Activated T-helper 1 cell treated with anti-CD3 and anti-CD28 coated beads, Interleukin-12 subunit alpha, Interleukin-12 subunit beta, Interleukin-2, Interleukin-4 antibody, amounts not matched to agents 30 ng/mL and 10 ng/mL and 1 ng/mL, durations not matched to agents 14 hours and 24 hours and 36 hours (primary cell): ENCODE results near the gene TAS1R1. TPM values are rescaled to one million over a fixed set of nuclear protein-coding genes. Genes with fewer than 3 reads are reported as not detected.

Source experiments
- DNase-seq: peaks from one replicate; pipeline ENCODE4 v3.0.0; 2021; ENCODE audit warnings: low spot score
- H3K27ac Mint-ChIP-seq: one replicate; pipeline ENCODE4 v1.8.0; 2021; ENCODE audit warnings: mild to moderate bottlenecking, mixed read lengths
- H3K27me3 Mint-ChIP-seq: one replicate; pipeline ENCODE4 v1.8.0; 2022; ENCODE audit warnings: mild to moderate bottlenecking, moderate library complexity, mixed read lengths; ENCODE audit not compliant: insufficient read depth
- H3K36me3 Mint-ChIP-seq: one replicate; pipeline ENCODE4 v1.8.0; 2021; ENCODE audit warnings: low read depth, mixed read lengths
- H3K4me1 Mint-ChIP-seq: one replicate; pipeline ENCODE4 v1.8.0; 2021; ENCODE audit warnings: low read depth, mixed read lengths
- H3K4me3 Mint-ChIP-seq: one replicate; pipeline ENCODE4 v1.8.0; 2021; ENCODE audit warnings: mild to moderate bottlenecking, moderate library complexity, mixed read lengths
- H3K9me3 Mint-ChIP-seq: one replicate; pipeline ENCODE4 v1.8.0; 2021; ENCODE audit warnings: mixed read lengths
- intact Hi-C: fragments of 100-400 bp; cut with micrococcal nuclease; formaldehyde crosslinking; loops from one replicate; pipeline ENCODE4 v1.15.1; 2024
- total RNA-seq: library from RNA; stranded (reverse); gene quantifications from 2 replicates; pipeline ENCODE4 v1.2.3, GENCODE V29; 2022

TAS1R1 gene
- total RNA-seq, result not detected in 2 replicates

DNA sequence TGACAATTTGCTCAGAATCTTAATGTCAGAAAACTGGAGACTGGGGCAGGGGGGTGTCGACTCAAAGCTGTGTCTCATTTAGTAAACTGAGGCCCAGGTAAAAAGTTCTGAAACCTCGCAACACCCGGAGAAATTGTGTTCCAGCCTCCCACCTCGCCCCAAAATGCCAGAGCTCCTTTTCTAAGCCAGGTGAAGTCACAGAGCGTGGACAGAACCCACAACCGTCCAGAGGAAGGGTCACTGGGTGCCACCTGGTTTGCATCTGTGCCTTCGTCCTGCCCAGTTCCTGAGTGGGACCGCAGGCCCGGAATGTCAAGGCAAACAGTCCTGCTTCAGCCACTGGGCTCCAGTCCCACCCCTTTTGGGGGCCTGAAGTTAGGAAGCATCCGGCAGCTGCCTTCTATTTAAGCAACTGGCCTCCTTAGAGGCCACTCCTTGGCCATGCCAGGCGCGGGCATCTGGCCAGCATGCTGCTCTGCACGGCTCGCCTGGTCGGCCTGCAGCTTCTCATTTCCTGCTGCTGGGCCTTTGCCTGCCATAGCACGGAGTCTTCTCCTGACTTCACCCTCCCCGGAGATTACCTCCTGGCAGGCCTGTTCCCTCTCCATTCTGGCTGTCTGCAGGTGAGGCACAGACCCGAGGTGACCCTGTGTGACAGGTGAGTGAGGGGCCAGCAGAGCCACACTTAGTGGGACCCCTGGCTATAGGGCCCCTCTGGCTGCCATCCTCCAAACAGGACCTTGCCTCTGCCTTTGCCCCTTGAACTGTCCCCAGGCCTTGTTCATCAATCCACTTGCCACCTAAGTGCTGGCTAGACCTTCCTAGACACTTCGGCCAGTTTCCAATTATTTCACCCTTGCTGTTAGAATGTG is at the start of gene TAS1R1:
TAS1R1 (plus strand) TSS at position 401 of the 872 bp plus-strand sequence; CDS start at position 468, 67 bp downstream.
- Mint-ChIP-seq H3K27ac (peak within 1 kb of the TSS; percentile 29), H3K36me3 (peaks cover 3% of the 10 kb centered on the region), H3K4me1 (peaks cover 7% of the 10 kb centered on the region), H3K27me3 (no peaks in the 10 kb centered on the region), H3K4me3 (peak within 1 kb of the TSS; percentile 77), H3K9me3 (no peaks in the 10 kb centered on the region)
- no peak for DNase-seq
- intact Hi-C loops, result loop anchor here (1.0 to 5.0 kb wide), 8 partner anchors 24 to 1227 kb away; partner anchors contain the start of genes CAMTA1, PER3, PHF13 and RPL22

DNA sequence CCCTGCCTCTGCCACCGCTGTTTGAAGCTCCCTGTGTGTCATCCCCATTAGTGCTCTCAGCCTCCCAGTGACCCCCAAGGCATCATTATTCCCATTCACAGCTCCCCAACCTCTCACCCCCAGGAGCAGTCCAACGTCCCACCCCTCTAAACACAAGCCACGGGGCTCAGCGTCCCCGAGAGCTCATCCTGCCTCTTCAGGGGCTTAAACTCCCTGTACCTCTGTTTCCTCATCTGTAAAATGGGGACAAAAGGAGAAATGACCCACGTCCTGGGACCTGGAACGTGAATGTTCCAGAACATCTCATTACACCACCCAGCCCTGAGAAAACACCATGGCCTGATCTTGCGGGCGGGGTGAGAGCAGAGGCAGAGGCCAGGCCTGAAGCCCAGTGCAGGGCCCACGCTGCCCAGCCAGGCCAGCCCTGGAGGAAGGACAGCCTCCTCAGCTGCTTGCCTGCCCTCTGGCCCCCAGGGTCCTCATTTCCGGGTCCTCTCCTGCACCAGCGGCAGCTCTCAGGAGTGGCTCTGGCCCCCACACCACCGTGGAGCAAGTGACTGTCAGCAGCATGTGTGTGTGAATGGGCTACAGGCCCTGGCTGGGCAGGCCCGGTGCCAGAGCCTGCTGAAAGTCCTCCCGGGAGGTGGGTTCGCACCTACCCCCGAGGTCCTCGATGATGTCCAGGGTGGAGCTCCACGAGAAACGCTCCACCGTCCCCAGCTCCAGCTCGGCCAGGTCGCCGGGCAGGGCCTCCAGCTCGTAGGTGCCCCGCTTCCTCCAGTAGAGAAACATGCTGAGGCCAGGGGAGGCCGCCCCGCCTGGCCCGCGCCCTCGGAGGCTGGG is 49.5 kb upstream of the TAS1R1 start:
- no peak overlapping the region for H3K27ac Mint-ChIP-seq
- intact Hi-C loops, result no loop called here
- H3K4me1 Mint-ChIP-seq, result no peaks in the 10 kb centered on the region
- no peaks in the 10 kb centered on the region for H3K36me3 Mint-ChIP-seq
- no peaks in the 10 kb centered on the region for H3K9me3 Mint-ChIP-seq
- H3K4me3 Mint-ChIP-seq, result no peak overlapping the region
- H3K27me3 Mint-ChIP-seq, result peaks cover 7% of the 10 kb centered on the region
- DNase-seq, result no peak

DNA sequence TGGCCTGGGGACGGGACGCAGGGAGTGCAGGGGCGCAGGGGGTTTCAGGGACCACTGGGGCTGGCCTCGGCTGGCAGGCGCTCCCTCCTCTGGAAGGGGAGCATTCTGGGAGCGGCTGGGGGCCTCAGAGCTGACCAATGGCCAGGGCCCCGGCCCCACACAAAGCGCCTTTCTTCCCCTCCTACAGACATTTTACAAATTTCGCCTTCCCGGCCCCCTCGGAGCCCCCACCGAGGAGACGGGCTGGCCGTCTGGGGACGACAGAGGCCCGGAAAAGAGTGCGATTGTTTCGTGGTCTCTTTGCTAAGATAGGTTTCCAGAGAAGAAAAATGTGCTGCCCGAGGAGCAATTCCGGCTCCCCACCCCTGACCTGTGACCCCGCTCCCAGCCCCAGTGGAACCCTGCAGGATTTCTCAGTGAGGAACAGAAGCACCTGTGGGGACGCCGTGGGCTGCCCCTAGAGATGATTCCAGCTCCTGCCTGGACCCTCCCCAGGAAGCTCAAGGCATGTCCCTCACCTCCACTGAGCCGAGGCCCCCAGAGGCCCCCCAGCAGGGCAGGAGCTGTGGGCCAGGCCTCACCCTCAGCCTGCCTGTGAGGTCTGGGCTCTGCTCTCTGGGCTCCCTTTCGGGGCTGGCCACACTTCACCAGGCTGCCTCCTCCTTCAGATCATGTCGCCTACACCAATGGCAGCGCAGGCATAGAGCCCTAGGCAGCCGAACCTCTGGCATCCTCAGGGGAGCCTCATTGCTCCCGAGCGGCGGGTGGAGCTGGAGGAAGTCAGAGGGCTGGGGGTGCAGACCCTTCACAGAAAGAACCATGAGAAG is 48.7 kb upstream of the TAS1R1 start:
- no peak overlapping the region for H3K4me3 Mint-ChIP-seq
- H3K27ac Mint-ChIP-seq, result no peak overlapping the region
- H3K27me3 Mint-ChIP-seq, result peaks cover 1% of the 10 kb centered on the region
- no peak for DNase-seq
- intact Hi-C loops, result no loop called here
- H3K4me1 Mint-ChIP-seq, result no peaks in the 10 kb centered on the region
- no peaks in the 10 kb centered on the region for H3K9me3 Mint-ChIP-seq
- H3K36me3 Mint-ChIP-seq, result no peaks in the 10 kb centered on the region

DNA sequence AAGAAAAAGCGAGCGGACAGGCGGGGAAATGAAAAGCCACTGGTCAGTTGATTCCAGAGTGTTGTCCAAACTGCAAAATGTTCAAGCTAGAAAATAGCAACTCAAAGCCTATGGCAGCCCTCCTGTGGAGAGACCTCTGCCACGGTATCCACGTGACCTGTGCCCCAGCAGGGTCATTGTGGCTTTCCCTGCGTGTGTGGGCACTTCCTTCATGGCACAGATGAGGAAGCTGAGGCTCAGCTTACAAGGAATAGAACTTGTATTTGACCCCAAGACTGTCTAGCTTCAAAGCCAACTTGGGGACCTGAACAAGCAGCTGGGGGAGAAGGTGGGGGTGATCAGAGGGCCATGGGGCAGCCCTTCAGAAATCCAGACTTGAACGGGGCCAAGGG is 48.1 kb upstream of the TAS1R1 start:
- Mint-ChIP-seq H3K9me3 (no peaks in the 10 kb centered on the region), H3K27ac (no peak overlapping the region)

DNA sequence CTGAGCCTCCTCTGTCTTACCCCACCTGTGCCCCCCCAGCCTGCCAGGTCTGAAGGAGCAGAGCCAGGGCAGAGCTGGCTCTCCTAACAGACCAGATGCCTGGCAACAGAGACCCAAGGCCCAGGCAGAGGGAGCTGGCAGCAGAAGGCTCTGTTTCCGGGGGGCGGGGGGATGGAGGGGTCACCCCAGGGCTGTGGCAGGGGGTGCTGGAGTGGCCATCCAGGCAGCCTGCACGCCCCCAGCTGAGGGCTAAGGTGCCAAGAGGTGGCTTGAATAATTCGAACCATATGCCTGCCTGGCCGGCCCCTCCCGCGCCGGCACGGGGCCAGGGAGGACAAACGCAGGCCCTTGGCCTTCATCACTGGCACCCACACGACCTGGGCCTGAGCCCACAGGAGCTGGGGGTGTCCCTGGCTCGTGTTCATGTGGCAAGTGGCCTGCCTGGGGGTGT is 47.6 kb upstream of the TAS1R1 start:
- intact Hi-C loops, result no loop called here
- Mint-ChIP-seq H3K4me3 (no peak overlapping the region), H3K9me3 (no peaks in the 10 kb centered on the region), H3K27me3 (no peaks in the 10 kb centered on the region), H3K27ac (no peak overlapping the region), H3K36me3 (no peaks in the 10 kb centered on the region), H3K4me1 (no peaks in the 10 kb centered on the region)
- no peak for DNase-seq

More for the DNA sequence above, 48.1 kb upstream of the TAS1R1 start:
- intact Hi-C loops, result no loop called here
- no peaks in the 10 kb centered on the region for H3K4me1 Mint-ChIP-seq
- DNase-seq, result no peak
- H3K36me3 Mint-ChIP-seq, result no peaks in the 10 kb centered on the region
- no peaks in the 10 kb centered on the region for H3K27me3 Mint-ChIP-seq
- no peak overlapping the region for H3K4me3 Mint-ChIP-seq

DNA sequence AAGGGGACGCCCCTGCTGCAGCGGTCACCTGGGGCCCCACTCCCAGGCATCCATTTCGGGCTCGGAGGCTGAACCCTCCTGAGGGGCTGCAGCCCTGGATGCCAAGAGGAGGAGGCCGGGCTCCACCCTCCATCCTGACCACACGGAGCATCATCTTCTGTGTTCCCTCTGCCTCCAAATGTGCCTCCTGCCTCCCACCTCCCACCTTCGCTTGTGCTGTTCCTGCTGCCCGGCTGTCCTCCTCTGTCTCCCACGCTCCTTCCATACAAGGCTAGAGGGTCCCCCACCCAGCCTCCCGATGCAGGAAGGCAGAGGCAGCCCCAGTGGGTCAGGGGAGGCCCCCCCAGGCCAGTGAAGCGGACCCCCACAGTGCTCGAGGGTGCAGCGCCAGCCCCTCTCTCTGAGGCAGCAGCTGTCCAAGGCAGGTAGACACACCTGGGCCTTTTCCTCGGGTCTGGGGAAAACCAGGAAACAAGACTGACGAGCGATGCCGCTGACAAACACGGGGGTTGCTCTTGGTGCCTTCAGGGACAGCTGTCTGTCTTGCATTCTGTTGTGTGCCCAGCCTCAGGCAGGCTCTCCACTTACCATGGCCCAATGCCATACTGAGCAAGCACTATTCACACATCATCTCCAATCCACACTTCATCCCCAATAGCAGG is 46.8 kb upstream of the TAS1R1 start:
- Mint-ChIP-seq H3K27me3 (no peaks in the 10 kb centered on the region), H3K27ac (no peak overlapping the region), H3K9me3 (no peaks in the 10 kb centered on the region), H3K4me1 (no peaks in the 10 kb centered on the region), H3K4me3 (no peak overlapping the region), H3K36me3 (no peaks in the 10 kb centered on the region)
- no peak for DNase-seq
- intact Hi-C loops, result no loop called here

DNA sequence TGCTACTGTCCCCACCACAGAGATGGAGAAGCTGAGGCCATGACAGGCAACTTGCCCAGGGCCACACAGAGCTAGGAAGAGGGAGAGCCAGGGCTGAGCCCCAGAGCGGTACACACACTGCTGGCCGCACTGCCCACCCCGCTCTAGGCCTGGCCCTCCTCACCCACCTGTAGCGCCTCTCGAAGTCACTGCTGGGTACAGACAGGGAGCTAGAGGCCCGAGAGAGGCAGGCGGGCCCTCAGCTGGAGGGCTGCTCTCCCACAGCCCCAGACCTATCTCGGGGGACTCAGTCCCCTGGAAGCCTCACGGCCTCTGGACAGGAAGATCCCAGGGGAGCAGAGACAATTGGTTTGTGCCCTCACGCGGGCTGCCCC is 46.3 kb upstream of the TAS1R1 start:
- no peak overlapping the region for H3K27ac Mint-ChIP-seq
- no peaks in the 10 kb centered on the region for H3K9me3 Mint-ChIP-seq
- no peak for DNase-seq
- no peaks in the 10 kb centered on the region for H3K36me3 Mint-ChIP-seq
- no peaks in the 10 kb centered on the region for H3K27me3 Mint-ChIP-seq
- H3K4me3 Mint-ChIP-seq, result no peak overlapping the region
- no peaks in the 10 kb centered on the region for H3K4me1 Mint-ChIP-seq
- intact Hi-C loops, result no loop called here

DNA sequence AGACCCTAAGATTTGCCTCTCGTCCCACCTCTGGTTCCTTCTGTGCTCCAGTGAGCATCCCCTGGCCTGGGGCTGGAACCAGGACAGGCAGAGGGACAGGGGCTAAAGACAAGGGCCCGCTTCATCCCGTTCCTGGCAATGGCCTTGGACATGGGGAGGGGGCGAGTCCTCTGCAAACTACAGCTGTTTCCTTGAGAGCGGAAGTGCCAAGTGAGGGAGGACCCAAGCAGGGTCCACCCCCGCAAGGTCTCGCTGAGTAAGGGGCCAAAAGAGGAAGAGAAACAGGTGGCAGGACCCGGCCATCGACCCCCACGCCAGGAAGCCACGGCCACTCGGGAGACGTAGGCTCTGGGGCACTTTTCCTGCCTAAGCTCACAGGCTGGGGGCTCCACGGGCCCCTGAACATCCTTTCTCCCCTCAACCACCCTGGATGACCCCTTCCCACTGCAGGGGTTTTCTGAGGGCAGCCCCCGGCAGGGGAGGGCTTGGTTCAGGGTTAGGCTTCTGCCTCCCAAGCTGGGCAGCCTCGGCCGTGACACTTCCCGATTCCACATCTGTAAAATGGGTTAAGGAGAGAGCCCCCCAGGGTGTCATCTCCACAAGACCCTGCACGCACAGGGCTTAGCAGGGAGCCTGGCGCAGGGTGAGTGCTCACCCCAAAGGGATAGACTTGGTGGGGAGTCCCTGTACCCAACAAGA is 45.7 kb upstream of the TAS1R1 start:
- Mint-ChIP-seq H3K4me1 (no peaks in the 10 kb centered on the region), H3K9me3 (no peaks in the 10 kb centered on the region), H3K27me3 (no peaks in the 10 kb centered on the region), H3K27ac (no peak overlapping the region), H3K36me3 (no peaks in the 10 kb centered on the region), H3K4me3 (no peak overlapping the region)
- intact Hi-C loops, result no loop called here
- no peak for DNase-seq

DNA sequence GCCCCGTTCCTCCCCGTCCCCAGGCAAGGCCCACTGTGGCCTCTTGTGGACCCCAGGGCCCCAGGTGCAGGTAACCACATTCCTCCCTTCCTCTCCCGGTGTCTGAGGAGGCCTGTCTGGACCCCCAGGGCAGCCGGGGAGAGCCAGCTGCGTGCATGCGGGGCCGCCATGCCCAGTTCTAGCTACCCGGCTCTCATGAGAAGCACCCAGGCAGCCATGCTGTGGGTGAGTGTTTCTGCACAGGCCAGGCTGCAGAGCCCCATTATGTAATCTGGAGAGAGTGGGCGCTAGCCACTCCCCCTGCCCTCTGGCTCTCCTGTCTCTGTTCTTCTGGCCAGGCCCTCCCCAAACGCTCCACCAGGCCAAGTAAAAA is 45.2 kb upstream of the TAS1R1 start:
- Mint-ChIP-seq H3K4me1 (no peaks in the 10 kb centered on the region), H3K27me3 (no peaks in the 10 kb centered on the region), H3K36me3 (no peaks in the 10 kb centered on the region), H3K4me3 (no peak overlapping the region), H3K27ac (no peak overlapping the region), H3K9me3 (no peaks in the 10 kb centered on the region)
- intact Hi-C loops, result no loop called here
- DNase-seq, result no peak

DNA sequence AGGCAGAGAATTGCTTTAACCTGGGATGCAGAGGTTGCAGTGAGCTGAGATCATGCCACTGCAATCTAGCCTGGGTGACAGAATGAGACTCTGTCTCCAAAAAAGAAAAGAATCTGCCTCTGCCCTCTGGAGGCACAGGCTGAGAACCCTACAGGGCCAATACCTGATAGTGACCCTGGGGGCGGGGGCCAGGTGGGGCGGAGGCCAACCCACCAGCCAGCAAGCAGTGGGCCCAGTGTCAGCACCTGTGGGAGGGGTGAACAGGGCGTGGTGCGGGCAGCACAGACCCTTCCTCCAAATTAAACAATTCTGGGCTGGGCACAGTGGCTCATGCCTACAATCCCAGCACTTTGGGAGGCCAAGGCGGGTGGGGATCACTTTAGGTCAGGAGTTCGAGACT is 44.6 kb upstream of the TAS1R1 start:
- no peak overlapping the region for H3K27ac Mint-ChIP-seq
- no peak overlapping the region for H3K4me3 Mint-ChIP-seq
- H3K27me3 Mint-ChIP-seq, result no peaks in the 10 kb centered on the region
- DNase-seq, result no peak
- H3K4me1 Mint-ChIP-seq, result no peaks in the 10 kb centered on the region
- H3K9me3 Mint-ChIP-seq, result no peaks in the 10 kb centered on the region
- H3K36me3 Mint-ChIP-seq, result no peaks in the 10 kb centered on the region
- intact Hi-C loops, result no loop called here

DNA sequence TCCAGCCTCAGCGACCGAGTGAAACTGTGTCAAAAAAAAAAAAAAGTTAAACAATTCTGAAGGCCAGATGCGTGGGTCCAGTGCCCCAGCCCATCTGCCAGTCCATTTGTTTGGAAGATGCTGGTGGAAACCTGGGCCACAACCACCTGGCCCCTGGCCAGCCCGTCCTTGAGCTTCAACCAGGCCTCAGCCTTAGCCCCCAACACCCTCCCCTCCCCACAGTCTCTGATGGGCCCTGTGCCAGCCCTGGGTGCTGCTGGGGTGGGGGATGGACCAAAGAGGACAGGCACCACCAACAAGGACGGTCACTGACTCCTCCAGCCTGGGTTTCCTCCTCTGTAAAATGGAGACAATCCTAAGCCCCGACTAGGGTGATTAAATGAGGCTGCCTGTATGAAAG is 44.1 kb upstream of the TAS1R1 start:
- Mint-ChIP-seq H3K4me1 (no peaks in the 10 kb centered on the region), H3K9me3 (no peaks in the 10 kb centered on the region), H3K4me3 (no peak overlapping the region), H3K27me3 (no peaks in the 10 kb centered on the region), H3K27ac (no peak overlapping the region), H3K36me3 (no peaks in the 10 kb centered on the region)
- no peak for DNase-seq
- intact Hi-C loops, result no loop called here
